K562 (cell line): Measurements from ENCODE around the gene EFNA5. TPM values are rescaled to one million over a fixed set of nuclear protein-coding genes. Genes with fewer than 3 reads are reported as not detected.

Source experiments
- ATAC-seq: fragments of 200-7000 bp; cut with Tn5 transposase; 3 replicates; pipeline ENCODE4 v1.9.1; 2020; ENCODE audit warnings: moderate library complexity
- BruUV-seq: library from RNA; stranded (reverse); fragments of 400-500 nt; replicated peaks from 2 replicates; lab custom pipeline; 2021; lab: Mats Ljungman, UMichigan
- CTCF ChIA-PET: fragments of 300-600 bp; formaldehyde crosslinking; extraction: SDS; loops from one replicate; lab custom pipeline; 2021; ENCODE audit warnings: low intra/inter-chr PET ratio; lab: Yijun Ruan, JAX
- POLR2A ChIA-PET: fragments of 300-600, 350-650 bp; sonication (Branson Sonifier 250); formaldehyde crosslinking; extraction: SDS; loops from one replicate; lab custom pipeline; 2021; ENCODE audit warnings: antibody characterized with exemption, inconsistent platforms; lab: Yijun Ruan, JAX
- DNase-seq, 4 experiments: peaks; one replicate each; pipeline versions ENCODE4 v3.0.0 to v3.0.0-alpha.2; 2011 to 2018; ENCODE audit warnings: low spot score in 3 of 4, mixed read lengths in 3 of 4; ENCODE audit errors: extremely low read depth in 1 of 4
- FAIRE-seq: peaks from 2 replicates; lab custom pipeline; 2011; peaks lifted over from hg19 to GRCh38; lab: Jason Lieb, UNC
- H2AFZ ChIP-seq: 2 replicates; pipeline ENCODE4 v1.6.0; 2011; ENCODE audit warnings: low read depth, low read length, control low read depth, inconsistent platforms
- H3K27ac ChIP-seq: fragments of 200-600 bp; 3 replicates; pipeline ENCODE4 v1.8.0; 2011; ENCODE audit warnings: low read depth, mild to moderate bottlenecking, control low read depth, inconsistent platforms, low read length, moderate library complexity, mixed read lengths; ENCODE audit errors: extremely low read depth
- H3K27me3 ChIP-seq, 2 experiments: fragments of 300-600 bp in 1 of 2; 2 replicates in 1 of 2; 3 replicates in 1 of 2; pipeline versions ENCODE4 v1.6.0 to v1.8.0; 2011; ENCODE audit warnings: inconsistent platforms in 2 of 2, low read length in 2 of 2, mild to moderate bottlenecking in 1 of 2, mixed read lengths in 1 of 2, moderate library complexity in 1 of 2; ENCODE audit not compliant: control insufficient read depth in 2 of 2, insufficient read depth in 2 of 2
- H3K36me3 ChIP-seq: fragments of 300-600 bp; 3 replicates; pipeline ENCODE4 v1.8.0; 2011; ENCODE audit warnings: mild to moderate bottlenecking, low read length, inconsistent platforms; ENCODE audit not compliant: control insufficient read depth, insufficient read depth
- H3K4me1 ChIP-seq, 2 experiments: fragments of 200-600 bp in 1 of 2; replicated peaks in 1 of 2; 2 replicates in 1 of 2; 3 replicates in 1 of 2; pipeline versions ENCODE4 v1.5.1 to v1.8.0; 2011; ENCODE audit warnings: inconsistent platforms in 2 of 2, low read length in 2 of 2, mild to moderate bottlenecking in 1 of 2, mixed read lengths in 1 of 2, moderate library complexity in 1 of 2; ENCODE audit not compliant: control insufficient read depth in 2 of 2, insufficient read depth in 2 of 2
- H3K4me2 ChIP-seq: 2 replicates; pipeline ENCODE4 v1.6.1; 2011; ENCODE audit warnings: low read length, control low read depth, inconsistent platforms, mixed read lengths; ENCODE audit not compliant: insufficient read depth
- H3K4me3 ChIP-seq: fragments of 200-600 bp; sonication (generic), shearing (Covaris generic); 2 replicates; pipeline ENCODE4 v1.5.1; 2016; ENCODE audit warnings: control low read depth, inconsistent platforms
- H3K79me2 ChIP-seq: fragments of 200-600 bp; 3 replicates; pipeline ENCODE4 v1.8.0; 2011; ENCODE audit warnings: low read length, inconsistent platforms; ENCODE audit not compliant: control insufficient read depth, insufficient read depth
- H3K9ac ChIP-seq, 2 experiments: 2 replicates each; pipeline versions ENCODE4 v1.6.0 to v1.6.1; 2011; ENCODE audit warnings: low read depth in 2 of 2, low read length in 2 of 2, control low read depth in 1 of 2, inconsistent platforms in 1 of 2, mild to moderate bottlenecking in 1 of 2, mixed read lengths in 1 of 2; ENCODE audit not compliant: insufficient read depth in 1 of 2
- H3K9me1 ChIP-seq: one replicate; pipeline ENCODE4 v1.6.0; 2011; ENCODE audit warnings: inconsistent platforms, mild to moderate bottlenecking, low read length, moderate library complexity; ENCODE audit not compliant: control insufficient read depth, insufficient read depth
- H3K9me3 ChIP-seq: replicated peaks from 2 replicates; pipeline ENCODE4 v1.5.1; 2011; ENCODE audit warnings: low read depth, low read length, inconsistent platforms; ENCODE audit not compliant: control insufficient read depth, insufficient read depth
- H4K20me1 ChIP-seq: replicated peaks from 2 replicates; pipeline ENCODE4 v1.6.1; 2011; ENCODE audit warnings: low read length, inconsistent platforms, mixed read lengths; ENCODE audit not compliant: control insufficient read depth, insufficient read depth
- BACH1 ChIP-seq: fragments of 200-800 bp; sonication (Bioruptor generic); IDR thresholded peaks from 2 replicates; pipeline ENCODE4 v1.6.1; 2016; ENCODE audit warnings: missing genetic modification characterization, missing compliant biosample characterization
- CEBPZ ChIP-seq: fragments of 150-350 bp; IDR thresholded peaks from 2 replicates; pipeline ENCODE4 v1.6.1; 2014; ENCODE audit warnings: low read depth, mild to moderate bottlenecking, low read length, borderline replicate concordance
- E2F1 ChIP-seq: sonication (generic); formaldehyde crosslinking; IDR thresholded peaks from 2 replicates; pipeline ENCODE4 v1.8.1; 2023; ENCODE audit warnings: mild to moderate bottlenecking, missing genetic modification reagents, moderate library complexity
- EP300 ChIP-seq: IDR thresholded peaks from 2 replicates; pipeline ENCODE4 v1.6.1; 2012; ENCODE audit warnings: low read length, improper control_type of control experiment
- FOXK2 ChIP-seq, 2 experiments: fragments of 450-650 bp; IDR thresholded peaks in 1 of 2; conservative IDR thresholded peaks in 1 of 2; 2 replicates each; pipeline ENCODE4 v1.6.1; 2016; ENCODE audit warnings: low read depth in 2 of 2, mild to moderate bottlenecking in 1 of 2
- GABPB1 ChIP-seq: sonication (generic); formaldehyde crosslinking; IDR thresholded peaks from 2 replicates; pipeline ENCODE4 v1.8.0; 2022; ENCODE audit warnings: mild to moderate bottlenecking, missing genetic modification reagents
- JUNB ChIP-seq: fragments of 450-650 bp; formaldehyde crosslinking; conservative IDR thresholded peaks from 2 replicates; pipeline ENCODE4 v1.4.0; 2020; ENCODE audit warnings: mild to moderate bottlenecking
- KDM1A ChIP-seq, 2 experiments: fragments of 450-650 bp; IDR thresholded peaks; 2 replicates each; pipeline ENCODE4 v1.6.1; 2016; ENCODE audit warnings: mild to moderate bottlenecking in 2 of 2
- MTF1 ChIP-seq: fragments of 250-450 bp; sonication (Bioruptor Pico); IDR thresholded peaks from 2 replicates; pipeline ENCODE4 v1.9.0; 2021; ENCODE audit warnings: moderate library complexity, mild to moderate bottlenecking, inconsistent platforms, borderline replicate concordance
- NELFE ChIP-seq: IDR thresholded peaks from 2 replicates; pipeline ENCODE4 v1.6.1; 2011; ENCODE audit warnings: mild to moderate bottlenecking; ENCODE audit not compliant: insufficient read depth, insufficient read length
- NFXL1 ChIP-seq: fragments of 450-650 bp; formaldehyde crosslinking; IDR thresholded peaks from 2 replicates; pipeline ENCODE4 v1.4.0; 2021; ENCODE audit warnings: mild to moderate bottlenecking
- ZKSCAN3 ChIP-seq: fragments of 250-450 bp; sonication (Bioruptor Pico); IDR thresholded peaks from 2 replicates; pipeline ENCODE4 v1.4.0; 2020
- WGBS: fragments of 100-300 bp; shearing (Covaris generic); methylation state at CpG from one replicate; pipeline ENCODE4 v1.1.6; 2016; ENCODE audit warnings: low coverage, mixed read lengths; ENCODE audit not compliant: insufficient coverage; ENCODE audit errors: missing lambda C conversion rate; 5-methylcytosine and 5-hydroxymethylcytosine counted together
- in situ Hi-C: fragments of 300-500 bp; cut with MboI; formaldehyde crosslinking; loops from 4 replicates; pipeline ENCODE4 v1.15.0; 2018; ENCODE audit warnings: inconsistent platforms, mixed read lengths
- intact Hi-C: fragments of 100-400 bp; cut with micrococcal nuclease; formaldehyde crosslinking; loops from 2 replicates; pipeline ENCODE4 v1.14.2; 2022
- polyA plus RNA-seq, 8 experiments: library from polyadenylated mRNA; depleted of rRNA in 4 of 8; stranded (reverse) in 5 of 8; unstranded in 3 of 8; fragments of >200 nt; fragmentation: Nextera tagmentation in 2 of 8; fragmentation: Illumina TruSeq in 1 of 8; extraction: Ambion mirVana in 2 of 8; extraction: Trizol in 1 of 8; gene quantifications; 2 replicates each; pipeline versions ENCODE4 v1.2.1 to v1.2.3, GENCODE V29; 2011 to 2014; ENCODE audit warnings: inconsistent platforms in 1 of 8, missing spikeins in 1 of 8
- total RNA-seq, 7 experiments: library from RNA; depleted of rRNA in 6 of 7; stranded (reverse); fragments of >200 nt in 6 of 7; fragmentation: Illumina TruSeq in 2 of 7; extraction: Trizol in 2 of 7; gene quantifications; 2 replicates each; pipeline versions ENCODE4 v1.2.1 to v1.2.3, GENCODE V29; 2011 to 2021; ENCODE audit warnings: low replicate concordance in 1 of 7
- TF ChIP-seq, protein P1 (sequence below): IDR thresholded peaks from 2 replicates; pipeline ENCODE4 v1.6.1; 2014; ENCODE audit warnings: antibody characterized with exemption

EFNA5 gene
- total and polyA plus RNA-seq, 9 of the 15 experiments (the other 6 are each of a cell fraction or from before 2014, with no cell fraction given): 0.20 TPM; not detected in 8

GRCh38 chr5:107544967-107545366 lies 125.8 kb downstream of the EFNA5 start:
- CTCF ChIA-PET: no interaction called here
- WGBS: 2% methylated on average over 6 of the region's 6 CpGs
- in situ Hi-C loops: no loop called here
- H3K36me3 ChIP-seq: no peaks in the 10 kb centered on the region
- intact Hi-C loops: no loop called here
- no peak for ATAC-seq
- H3K4me1 ChIP-seq: no peaks in the 10 kb centered on the region
- no TSS peak for BruUV-seq
- no peak for FAIRE-seq
- no peak overlapping the region for H3K9ac ChIP-seq
- no peak overlapping the region for H3K27ac ChIP-seq
- no peaks in the 10 kb centered on the region for H3K27me3 ChIP-seq
- no peaks in the 10 kb centered on the region for H3K9me3 ChIP-seq
- H3K4me3 ChIP-seq: no peak overlapping the region
- TF ChIP-seq CEBPZ (no peak), GABPB1 (CRISPR knock-in tag) (no peak), NFXL1 (CRISPR knock-in tag) (no peak), KDM1A (IDR thresholded peaks at IDR 0.05) (no peak), NELFE (no peak), JUNB (CRISPR knock-in tag) (no peak), EP300 (no peak), ZKSCAN3 (CRISPR knock-in tag) (no peak), BACH1 (tag) (no peak), E2F1 (CRISPR knock-in tag) (no peak), FOXK2 (conservative IDR thresholded peaks at IDR 0.05 in 1 of 2, IDR thresholded peaks at IDR 0.05 in 1 of 2; ENCODE audit: low read depth in 2 of 2) (no peak), MTF1 (no peak)
- TF ChIP-seq, protein P1, sequence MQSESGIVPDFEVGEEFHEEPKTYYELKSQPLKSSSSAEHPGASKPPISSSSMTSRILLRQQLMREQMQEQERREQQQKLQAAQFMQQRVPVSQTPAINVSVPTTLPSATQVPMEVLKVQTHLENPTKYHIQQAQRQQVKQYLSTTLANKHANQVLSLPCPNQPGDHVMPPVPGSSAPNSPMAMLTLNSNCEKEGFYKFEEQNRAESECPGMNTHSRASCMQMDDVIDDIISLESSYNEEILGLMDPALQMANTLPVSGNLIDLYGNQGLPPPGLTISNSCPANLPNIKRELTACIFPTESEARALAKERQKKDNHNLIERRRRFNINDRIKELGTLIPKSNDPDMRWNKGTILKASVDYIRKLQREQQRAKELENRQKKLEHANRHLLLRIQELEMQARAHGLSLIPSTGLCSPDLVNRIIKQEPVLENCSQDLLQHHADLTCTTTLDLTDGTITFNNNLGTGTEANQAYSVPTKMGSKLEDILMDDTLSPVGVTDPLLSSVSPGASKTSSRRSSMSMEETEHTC: no peak
- TF ChIP-seq, all 486 proteins: peak for 0
- H4K20me1 ChIP-seq: no peaks in the 10 kb centered on the region
- no peak overlapping the region for H2AFZ ChIP-seq
- POLR2A ChIA-PET: interaction anchor here (1.5 kb wide), 1 partner anchor 10 kb away, joined by 5 read pairs; no protein-coding TSS in a partner anchor
- no peaks in the 10 kb centered on the region for H3K9me1 ChIP-seq
- DNase-seq: no peak
- H3K4me2 ChIP-seq: no peak overlapping the region
- no peaks in the 10 kb centered on the region for H3K79me2 ChIP-seq
